Panc1 (cell line): ENCODE measurements around the gene POFUT1. TPM values are rescaled to one million over a fixed set of nuclear protein-coding genes. Genes with fewer than 3 reads are reported as not detected.

ENCODE experiments used
- ATAC-seq: fragments of 200-7000 bp; cut with Tn5 transposase; 2 replicates; pipeline ENCODE4 v1.9.1; 2020; ENCODE audit warnings: mild to moderate bottlenecking, moderate library complexity
- BruUV-seq: library from RNA; stranded (reverse); fragments of 400-500 nt; replicated peaks from 2 replicates; lab custom pipeline; 2021; lab: Mats Ljungman, UMichigan
- CTCF ChIA-PET: fragments of 300-600 bp; sonication (Branson Sonifier 250); formaldehyde crosslinking; loops from one replicate; lab custom pipeline; 2022; ENCODE audit warnings: antibody characterized with exemption; lab: Charles Lee
- POLR2A ChIA-PET: fragments of 300-600 bp; sonication (Branson Sonifier 250); formaldehyde crosslinking; loops from one replicate; lab custom pipeline; 2022; ENCODE audit warnings: antibody characterized with exemption; lab: Charles Lee
- DNase-seq: peaks from one replicate; pipeline ENCODE4 v3.0.0-alpha.2; 2010; ENCODE audit warnings: low read depth, low spot score
- H3K27ac ChIP-seq: 2 replicates; pipeline ENCODE4 v1.5.1; 2011; ENCODE audit warnings: mild to moderate bottlenecking, low read length, inconsistent platforms
- H3K27me3 ChIP-seq: fragments of 200-500 bp; sonication (Bioruptor generic); 2 replicates; pipeline ENCODE4 v1.6.0; 2014; ENCODE audit warnings: low read length, inconsistent platforms; ENCODE audit not compliant: control insufficient read depth, insufficient read depth
- H3K36me3 ChIP-seq: fragments of 200-500 bp; sonication (Bioruptor generic); 2 replicates; pipeline ENCODE4 v1.5.1; 2014; ENCODE audit warnings: inconsistent platforms, mild to moderate bottlenecking, low read length, moderate library complexity; ENCODE audit not compliant: control insufficient read depth, insufficient read depth
- H3K4me1 ChIP-seq: 2 replicates; pipeline ENCODE4 v1.5.1; 2011; ENCODE audit warnings: inconsistent platforms, mild to moderate bottlenecking, low read length, moderate library complexity; ENCODE audit not compliant: control insufficient read depth, insufficient read depth
- H3K4me3 ChIP-seq, 2 experiments: 2 replicates each; pipeline ENCODE4 v1.5.1; 2011 to 2012; ENCODE audit warnings: low read depth in 2 of 2, low read length in 2 of 2, mild to moderate bottlenecking in 2 of 2, inconsistent platforms in 1 of 2, moderate library complexity in 1 of 2
- H3K9me3 ChIP-seq: fragments of 200-500 bp; sonication (Bioruptor generic); 2 replicates; pipeline ENCODE4 v1.5.1; 2014; ENCODE audit warnings: low read depth, mild to moderate bottlenecking, inconsistent platforms, low read length, moderate library complexity; ENCODE audit not compliant: control insufficient read depth, insufficient read depth
- POLR2AphosphoS5 ChIP-seq: IDR thresholded peaks from 2 replicates; pipeline ENCODE4 v1.6.1; 2012; ENCODE audit warnings: mild to moderate bottlenecking, low read depth, low read length, moderate library complexity
- SIN3A ChIP-seq: IDR thresholded peaks from 2 replicates; pipeline ENCODE4 v1.6.1; 2012; ENCODE audit warnings: low read depth, mild to moderate bottlenecking, low read length, moderate library complexity, borderline replicate concordance; ENCODE audit not compliant: insufficient read depth
- TCF7L2 ChIP-seq: IDR thresholded peaks from 2 replicates; pipeline ENCODE4 v1.6.1; 2011; ENCODE audit warnings: mild to moderate bottlenecking, low read depth, low read length, inconsistent platforms
- in situ Hi-C: cut with HindIII; loops from 2 replicates; pipeline ENCODE4 v1.10.0; 2016; ENCODE audit warnings: low sequenced_read_pairs, low pct_unique_long_range_greater_than_20kb
- intact Hi-C: fragments of 100-400 bp; cut with micrococcal nuclease; formaldehyde crosslinking; loops from one replicate; pipeline ENCODE4 v1.10.0; 2022; ENCODE audit not compliant: unreplicated experiment
- total RNA-seq: library from RNA; stranded (reverse); gene quantifications from one replicate; pipeline ENCODE4 v1.2.1, GENCODE V29; 2021; ENCODE audit not compliant: unreplicated experiment
- TF ChIP-seq, protein P1 (sequence below), 2 experiments: IDR thresholded peaks; 2 replicates each; pipeline ENCODE4 v1.6.1; 2011 to 2012; ENCODE audit warnings: low read depth in 2 of 2, control low read depth in 1 of 2, low read length in 1 of 2, mild to moderate bottlenecking in 1 of 2, moderate library complexity in 1 of 2; ENCODE audit not compliant: insufficient read depth in 1 of 2
- TF ChIP-seq, protein P2 (sequence below): fragments of 450-650 bp; IDR thresholded peaks from 2 replicates; pipeline ENCODE4 v1.5.1; 2017; ENCODE audit warnings: mild to moderate bottlenecking

The POFUT1 gene
- total RNA-seq, 1 experiment from 2014 or later = 138 TPM

DNA sequence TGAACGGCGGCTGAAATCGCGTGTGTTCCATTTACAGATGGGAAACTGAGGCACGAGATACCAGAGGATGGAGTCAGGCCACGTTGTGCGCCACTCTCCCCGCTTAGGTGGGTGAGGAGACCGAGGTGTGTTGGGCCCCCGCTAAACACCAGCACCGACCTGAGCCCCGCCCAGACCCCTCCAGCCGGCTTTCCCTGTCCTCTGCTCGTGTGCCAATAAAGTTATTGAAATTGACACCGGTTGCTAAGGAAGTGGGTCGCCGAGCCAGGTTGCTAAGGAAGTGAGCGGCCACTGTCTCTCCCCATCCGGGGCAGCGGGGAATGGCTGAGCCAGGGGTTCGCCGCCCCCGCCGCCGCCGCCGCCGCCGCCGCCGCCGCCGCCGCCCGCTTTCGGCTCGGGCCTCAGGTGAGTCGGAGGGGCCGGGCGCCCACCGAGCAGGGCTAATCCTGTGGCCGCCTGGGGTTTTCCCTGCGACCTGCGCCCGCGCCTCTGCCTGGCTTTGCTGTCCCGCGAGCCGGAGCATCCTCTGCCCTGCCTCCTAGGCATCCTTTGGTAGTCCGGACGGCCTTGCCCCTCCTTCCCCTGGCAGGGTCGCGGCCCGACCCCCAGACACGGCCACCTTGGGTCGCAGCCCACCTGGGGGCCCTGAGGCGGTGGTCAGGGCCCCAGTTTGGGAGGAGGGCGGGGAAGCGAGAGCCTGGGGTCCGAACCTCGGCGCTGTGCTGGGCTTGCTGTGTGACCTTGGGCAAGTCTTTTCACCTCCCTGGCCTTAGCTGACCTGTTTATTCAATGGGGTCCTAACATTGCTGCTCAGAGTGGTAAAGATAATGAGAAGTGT lies 69.9 kb downstream of the POFUT1 start, which contains the start of gene KIF3B:
Gene KIF3B, plus strand, starts transcription at position 291 of the 838 bp plus-strand sequence. CDS start 32,127 bp downstream, outside the sequence.
- peak; percentile 99 for ATAC-seq
- POLR2A ChIA-PET = interaction anchor here (0.7 kb wide), 1 partner anchor 92 kb away, joined by 3 read pairs; no protein-coding TSS in a partner anchor
- BruUV-seq = no TSS peak

DNA sequence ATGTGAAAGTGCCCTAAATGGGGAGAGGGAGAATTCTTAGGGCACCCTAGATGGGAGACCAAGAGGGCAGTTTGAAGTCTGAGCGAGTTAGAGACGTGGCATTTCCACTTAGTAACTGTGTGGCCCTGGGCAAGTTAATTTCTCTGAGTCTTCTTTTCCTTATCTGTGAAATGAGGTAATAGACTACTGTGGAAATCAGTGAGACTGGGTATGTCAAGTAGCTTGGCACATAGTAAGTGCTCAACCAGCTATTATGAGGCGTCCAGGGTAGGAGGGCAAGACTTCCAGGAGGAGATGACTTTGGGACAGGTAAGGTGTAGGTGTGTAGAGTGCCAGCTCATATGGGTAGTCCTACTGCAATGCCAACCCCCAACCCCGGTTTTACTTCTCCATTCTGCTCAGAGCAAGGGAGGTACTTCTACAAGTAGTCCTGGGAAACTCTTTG lies 70.5 kb downstream of the POFUT1 start:
- in situ Hi-C loops = loop anchor here (5.0 kb wide), 1 partner anchor 39 kb away; no protein-coding TSS in a partner anchor
- CTCF ChIA-PET = no interaction called here
- BruUV-seq = TSS peak; percentile 69
- ATAC-seq (peak; percentile 5; the same call in 1 of the 2 replicates), DNase-seq (no peak)
- Histone ChIP-seq H3K4me3 (peak overlapping the region; percentile 72 to 91), H3K27me3 (no peaks in the 10 kb centered on the region), H3K27ac (peak overlapping the region; percentile 87), H3K36me3 (peaks cover 4% of the 10 kb centered on the region; the same call in 1 of the 2 replicates), H3K4me1 (peaks cover 17% of the 10 kb centered on the region), H3K9me3 (no peaks in the 10 kb centered on the region)
- TF ChIP-seq TCF7L2 (no peak), POLR2AphosphoS5 (no peak), SIN3A (no peak)
- TF ChIP-seq, protein P1, sequence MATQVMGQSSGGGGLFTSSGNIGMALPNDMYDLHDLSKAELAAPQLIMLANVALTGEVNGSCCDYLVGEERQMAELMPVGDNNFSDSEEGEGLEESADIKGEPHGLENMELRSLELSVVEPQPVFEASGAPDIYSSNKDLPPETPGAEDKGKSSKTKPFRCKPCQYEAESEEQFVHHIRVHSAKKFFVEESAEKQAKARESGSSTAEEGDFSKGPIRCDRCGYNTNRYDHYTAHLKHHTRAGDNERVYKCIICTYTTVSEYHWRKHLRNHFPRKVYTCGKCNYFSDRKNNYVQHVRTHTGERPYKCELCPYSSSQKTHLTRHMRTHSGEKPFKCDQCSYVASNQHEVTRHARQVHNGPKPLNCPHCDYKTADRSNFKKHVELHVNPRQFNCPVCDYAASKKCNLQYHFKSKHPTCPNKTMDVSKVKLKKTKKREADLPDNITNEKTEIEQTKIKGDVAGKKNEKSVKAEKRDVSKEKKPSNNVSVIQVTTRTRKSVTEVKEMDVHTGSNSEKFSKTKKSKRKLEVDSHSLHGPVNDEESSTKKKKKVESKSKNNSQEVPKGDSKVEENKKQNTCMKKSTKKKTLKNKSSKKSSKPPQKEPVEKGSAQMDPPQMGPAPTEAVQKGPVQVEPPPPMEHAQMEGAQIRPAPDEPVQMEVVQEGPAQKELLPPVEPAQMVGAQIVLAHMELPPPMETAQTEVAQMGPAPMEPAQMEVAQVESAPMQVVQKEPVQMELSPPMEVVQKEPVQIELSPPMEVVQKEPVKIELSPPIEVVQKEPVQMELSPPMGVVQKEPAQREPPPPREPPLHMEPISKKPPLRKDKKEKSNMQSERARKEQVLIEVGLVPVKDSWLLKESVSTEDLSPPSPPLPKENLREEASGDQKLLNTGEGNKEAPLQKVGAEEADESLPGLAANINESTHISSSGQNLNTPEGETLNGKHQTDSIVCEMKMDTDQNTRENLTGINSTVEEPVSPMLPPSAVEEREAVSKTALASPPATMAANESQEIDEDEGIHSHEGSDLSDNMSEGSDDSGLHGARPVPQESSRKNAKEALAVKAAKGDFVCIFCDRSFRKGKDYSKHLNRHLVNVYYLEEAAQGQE (IDR thresholded peaks at IDR 0.05; ENCODE audit: insufficient read depth in 1 of 2, low read depth in 2 of 2, low read length in 1 of 2) = no peak
- TF ChIP-seq, protein P2, sequence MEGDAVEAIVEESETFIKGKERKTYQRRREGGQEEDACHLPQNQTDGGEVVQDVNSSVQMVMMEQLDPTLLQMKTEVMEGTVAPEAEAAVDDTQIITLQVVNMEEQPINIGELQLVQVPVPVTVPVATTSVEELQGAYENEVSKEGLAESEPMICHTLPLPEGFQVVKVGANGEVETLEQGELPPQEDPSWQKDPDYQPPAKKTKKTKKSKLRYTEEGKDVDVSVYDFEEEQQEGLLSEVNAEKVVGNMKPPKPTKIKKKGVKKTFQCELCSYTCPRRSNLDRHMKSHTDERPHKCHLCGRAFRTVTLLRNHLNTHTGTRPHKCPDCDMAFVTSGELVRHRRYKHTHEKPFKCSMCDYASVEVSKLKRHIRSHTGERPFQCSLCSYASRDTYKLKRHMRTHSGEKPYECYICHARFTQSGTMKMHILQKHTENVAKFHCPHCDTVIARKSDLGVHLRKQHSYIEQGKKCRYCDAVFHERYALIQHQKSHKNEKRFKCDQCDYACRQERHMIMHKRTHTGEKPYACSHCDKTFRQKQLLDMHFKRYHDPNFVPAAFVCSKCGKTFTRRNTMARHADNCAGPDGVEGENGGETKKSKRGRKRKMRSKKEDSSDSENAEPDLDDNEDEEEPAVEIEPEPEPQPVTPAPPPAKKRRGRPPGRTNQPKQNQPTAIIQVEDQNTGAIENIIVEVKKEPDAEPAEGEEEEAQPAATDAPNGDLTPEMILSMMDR = no peak
- intact Hi-C loops = no loop called here
- POLR2A ChIA-PET = interaction anchor here (0.6 to 0.7 kb wide), 3 partner anchors 29 to 93 kb away, joined by 3 to 5 read pairs (median 3); no protein-coding TSS in a partner anchor

More for the DNA sequence above, 69.9 kb downstream of the POFUT1 start, which contains the start of gene KIF3B:
- Histone ChIP-seq H3K27ac (peak within 1 kb of the TSS; percentile 92), H3K9me3 (no peaks in the 10 kb centered on the region), H3K4me3 (peak within 1 kb of the TSS; percentile 72 to 91), H3K36me3 (peaks cover 4% of the 10 kb centered on the region; the same call in 1 of the 2 replicates), H3K27me3 (no peaks in the 10 kb centered on the region), H3K4me1 (peaks cover 17% of the 10 kb centered on the region)
- intact Hi-C loops (no loop called here), in situ Hi-C loops (loop anchor here (5.0 kb wide), 1 partner anchor 40 kb away; no protein-coding TSS in a partner anchor)
- TF ChIP-seq SIN3A (peak; percentile 99; the same call in 1 of the 2 replicates), POLR2AphosphoS5 (peak; percentile 87), TCF7L2 (peak; percentile 63)
- TF ChIP-seq, protein P2 = no peak
- TF ChIP-seq, protein P1 (IDR thresholded peaks at IDR 0.05; ENCODE audit: insufficient read depth in 1 of 2, low read depth in 2 of 2, low read length in 1 of 2) = 0 out of 4 replicates have a peak, but pooled peaks of 1 of the 2 experiments have one; percentile 13
- CTCF ChIA-PET = no interaction called here
- peak; percentile 83 for DNase-seq
